ENCODE results near the gene PCDHB12. TPM values are rescaled to one million over a fixed set of nuclear protein-coding genes. Genes with fewer than 3 reads are reported as not detected.
A peak's percentile ranks its signal among the peaks of the same experiment; 100 is the strongest.
"Not testable (repeated sequence)": the region's sequence is repeated elsewhere in the genome, so short reads cannot be mapped to it uniquely, and the experiment has no call there.

PCDHB12 gene
- 6.6 TPM for total RNA-seq

- intact Hi-C loops (cut with DNase I), result no loop called here
- ATAC-seq, result no peak
Observed at GRCh38 chr5:141208478-141208877, at the start of gene PCDHB12. Gene PCDHB12 (plus strand): TSS chr5:141208719. CDS start chr5:141208908, 189 bp downstream.

GRCh38 chr5:141172381-141173204 is 35.9 kb upstream of the PCDHB12 start, which contains the start of gene PCDHB7:
Gene PCDHB7 (plus strand): TSS chr5:141172644. CDS start chr5:141172836, 192 bp downstream.
- ATAC-seq (no peak), DNase-seq (ENCODE audit: low spot score) (no peak)
- intact Hi-C loops (cut with DNase I), result no loop called here

More at GRCh38 chr5:141208478-141208877, at the start of gene PCDHB12:
- DNase-seq (ENCODE audit: low spot score), result no peak

DNA sequence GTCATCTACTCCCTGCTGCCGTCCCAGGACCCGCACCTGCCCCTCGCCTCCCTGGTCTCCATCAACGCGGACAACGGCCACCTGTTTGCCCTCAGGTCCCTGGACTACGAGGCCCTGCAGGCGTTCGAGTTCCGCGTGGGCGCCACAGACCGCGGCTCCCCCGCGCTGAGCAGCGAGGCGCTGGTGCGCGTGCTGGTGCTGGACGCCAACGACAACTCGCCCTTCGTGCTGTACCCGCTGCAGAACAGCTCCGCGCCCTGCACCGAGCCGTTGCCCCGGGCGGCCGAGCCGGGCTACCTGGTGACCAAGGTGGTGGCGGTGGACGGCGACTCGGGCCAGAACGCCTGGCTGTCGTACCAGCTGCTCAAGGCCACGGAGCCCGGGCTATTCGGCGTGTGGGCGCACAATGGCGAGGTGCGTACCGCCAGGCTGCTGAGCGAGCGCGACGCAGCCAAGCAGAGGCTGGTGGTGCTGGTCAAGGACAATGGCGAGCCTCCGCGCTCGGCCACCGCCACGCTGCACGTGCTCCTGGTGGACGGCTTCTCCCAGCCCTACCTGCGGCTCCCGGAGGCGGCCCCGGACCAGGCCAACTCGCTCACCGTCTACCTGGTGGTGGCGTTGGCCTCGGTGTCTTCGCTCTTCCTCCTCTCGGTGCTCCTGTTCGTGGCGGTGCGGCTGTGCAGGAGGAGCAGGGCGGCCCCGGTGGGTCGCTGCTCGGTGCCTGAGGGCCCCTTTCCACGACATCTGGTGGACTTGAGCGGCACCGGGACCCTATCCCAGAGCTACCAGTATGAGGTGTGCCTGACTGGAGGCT is 34.0 kb upstream of the PCDHB12 start:
- DNase-seq (ENCODE audit: low spot score); intact Hi-C loops (cut with DNase I); ATAC-seq: not testable (repeated sequence)

DNA sequence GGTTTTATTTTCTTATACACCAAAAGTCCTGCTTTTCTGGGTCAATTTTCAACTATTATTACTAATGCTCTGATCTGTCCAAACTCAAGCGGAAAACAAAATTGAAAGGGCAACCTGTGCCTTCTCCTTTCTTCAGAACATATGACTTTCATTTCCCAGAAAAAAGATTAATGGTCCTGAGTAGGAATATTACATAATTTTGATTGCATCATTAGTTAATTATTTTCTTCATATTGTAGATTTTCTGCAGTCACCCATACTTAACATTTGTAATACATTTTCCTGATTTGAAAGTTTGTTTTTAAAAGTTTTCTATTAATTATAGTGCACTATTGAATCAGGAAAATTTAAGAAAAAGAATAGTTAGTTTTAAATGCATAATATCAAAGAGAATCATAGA is 32.6 kb upstream of the PCDHB12 start:
- ATAC-seq (no peak), DNase-seq (ENCODE audit: low spot score) (no peak)
- intact Hi-C loops (cut with DNase I), result no loop called here

- intact Hi-C loops (cut with DNase I); DNase-seq (ENCODE audit: low spot score); ATAC-seq: not testable (repeated sequence)
Observed at GRCh38 chr5:141177577-141178191, 30.8 kb upstream of the PCDHB12 start, which contains the start of gene PCDHB8. Gene PCDHB8 (plus strand): TSS chr5:141177790. CDS start chr5:141178035, 245 bp downstream.

DNA sequence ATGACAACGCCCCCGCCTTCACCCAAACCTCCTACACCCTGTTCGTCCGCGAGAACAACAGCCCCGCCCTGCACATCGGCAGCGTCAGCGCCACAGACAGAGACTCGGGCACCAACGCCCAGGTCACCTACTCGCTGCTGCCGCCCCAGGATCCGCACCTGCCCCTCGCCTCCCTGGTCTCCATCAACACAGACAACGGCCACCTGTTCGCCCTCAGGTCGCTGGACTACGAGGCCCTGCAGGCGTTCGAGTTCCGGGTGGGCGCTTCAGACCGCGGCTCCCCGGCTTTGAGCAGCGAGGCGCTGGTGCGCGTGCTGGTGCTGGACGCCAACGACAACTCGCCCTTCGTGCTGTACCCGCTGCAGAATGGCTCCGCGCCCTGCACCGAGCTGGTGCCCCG is 29.1 kb upstream of the PCDHB12 start:
- ATAC-seq; intact Hi-C loops (cut with DNase I); DNase-seq (ENCODE audit: low spot score): not testable (repeated sequence)

GRCh38 chr5:141179876-141180275 is 28.6 kb upstream of the PCDHB12 start:
- intact Hi-C loops (cut with DNase I); DNase-seq (ENCODE audit: low spot score); ATAC-seq: not testable (repeated sequence)

DNA sequence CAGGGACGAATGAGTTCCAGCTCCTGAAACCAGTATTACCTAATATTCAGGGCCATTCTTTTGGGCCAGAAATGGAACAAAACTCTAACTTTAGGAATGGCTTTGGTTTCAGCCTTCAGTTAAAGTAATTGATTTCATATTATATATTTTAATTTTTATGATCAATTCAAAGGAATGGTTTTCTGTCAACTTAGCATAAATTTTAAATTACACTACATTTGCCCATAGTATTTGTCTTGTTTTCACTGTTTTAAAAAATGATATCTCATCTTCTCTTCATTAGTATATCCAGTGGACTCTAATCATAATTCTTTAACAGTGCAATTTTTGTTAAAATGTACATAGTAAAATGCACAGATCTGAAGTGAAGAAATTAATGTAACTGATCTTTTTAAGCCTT is 28.2 kb upstream of the PCDHB12 start:
- no peak for ATAC-seq
- intact Hi-C loops (cut with DNase I), result no loop called here
- no peak for DNase-seq (ENCODE audit: low spot score)

GRCh38 chr5:141182248-141182647 is 26.3 kb upstream of the PCDHB12 start, which contains the start of gene PCDHB16:
Gene PCDHB16 (plus strand): TSS chr5:141182387. CDS start chr5:141182560, 173 bp downstream.
- intact Hi-C loops (cut with DNase I), result no loop called here
- peak; percentile 77 for ATAC-seq
- peak; percentile 72 for DNase-seq (ENCODE audit: low spot score)

DNA sequence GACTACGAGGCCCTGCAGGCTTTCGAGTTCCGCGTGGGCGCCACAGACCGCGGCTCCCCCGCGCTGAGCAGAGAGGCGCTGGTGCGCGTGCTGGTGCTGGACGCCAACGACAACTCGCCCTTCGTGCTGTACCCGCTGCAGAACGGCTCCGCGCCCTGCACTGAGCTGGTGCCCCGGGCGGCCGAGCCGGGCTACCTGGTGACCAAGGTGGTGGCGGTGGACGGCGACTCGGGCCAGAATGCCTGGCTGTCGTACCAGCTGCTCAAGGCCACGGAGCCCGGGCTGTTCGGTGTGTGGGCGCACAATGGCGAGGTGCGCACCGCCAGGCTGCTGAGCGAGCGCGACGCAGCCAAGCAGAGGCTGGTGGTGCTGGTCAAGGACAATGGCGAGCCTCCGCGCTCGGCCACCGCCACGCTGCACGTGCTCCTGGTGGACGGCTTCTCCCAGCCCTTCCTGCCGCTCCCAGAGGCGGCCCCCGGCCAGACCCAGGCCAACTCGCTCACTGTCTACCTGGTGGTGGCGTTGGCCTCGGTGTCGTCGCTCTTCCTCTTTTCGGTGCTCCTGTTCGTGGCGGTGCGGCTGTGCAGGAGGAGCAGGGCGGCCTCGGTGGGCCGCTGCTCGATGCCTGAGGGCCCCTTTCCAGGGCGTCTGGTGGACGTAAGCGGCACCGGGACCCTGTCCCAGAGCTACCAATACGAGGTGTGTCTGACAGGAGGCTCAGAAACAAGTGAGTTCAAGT is 24.2 kb upstream of the PCDHB12 start:
- intact Hi-C loops (cut with DNase I); ATAC-seq: not testable (repeated sequence)

DNA sequence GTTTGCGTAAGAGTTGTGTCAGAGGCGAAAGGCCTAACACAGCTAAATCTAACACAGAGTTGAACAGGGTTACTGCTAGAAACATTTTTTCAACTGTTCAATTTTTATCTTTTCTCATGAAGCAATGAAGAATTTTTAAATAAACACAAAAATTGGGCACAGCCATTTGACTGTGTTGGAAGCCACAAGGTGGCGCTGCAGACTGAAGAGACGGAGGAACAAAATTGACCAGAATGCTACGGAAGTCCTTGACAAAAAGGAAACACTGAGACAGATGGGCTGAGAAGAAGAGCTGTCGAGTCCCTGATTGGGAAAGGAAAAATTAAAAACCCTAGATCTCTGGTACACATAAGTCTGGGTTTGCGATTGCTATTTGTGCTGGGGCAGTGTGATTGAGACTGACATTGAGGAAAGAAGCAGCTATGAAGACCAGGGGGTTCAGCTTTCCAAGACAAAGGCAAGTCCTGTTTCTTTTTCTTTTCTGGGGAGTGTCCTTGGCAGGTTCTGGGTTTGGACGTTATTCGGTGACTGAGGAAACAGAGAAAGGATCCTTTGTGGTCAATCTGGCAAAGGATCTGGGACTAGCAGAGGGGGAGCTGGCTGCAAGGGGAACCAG is 21.5 kb upstream of the PCDHB12 start, which contains the start of gene PCDHB9:
TSS of gene PCDHB9 (plus strand) at position 265 of the 616 bp plus-strand sequence. CDS start at position 423, 158 bp downstream.
- intact Hi-C loops (cut with DNase I), result no loop called here
- ATAC-seq (no peak), DNase-seq (ENCODE audit: low spot score) (no peak)

More for the DNA sequence above, 24.2 kb upstream of the PCDHB12 start:
- not testable (repeated sequence) for DNase-seq (ENCODE audit: low spot score)

DNA sequence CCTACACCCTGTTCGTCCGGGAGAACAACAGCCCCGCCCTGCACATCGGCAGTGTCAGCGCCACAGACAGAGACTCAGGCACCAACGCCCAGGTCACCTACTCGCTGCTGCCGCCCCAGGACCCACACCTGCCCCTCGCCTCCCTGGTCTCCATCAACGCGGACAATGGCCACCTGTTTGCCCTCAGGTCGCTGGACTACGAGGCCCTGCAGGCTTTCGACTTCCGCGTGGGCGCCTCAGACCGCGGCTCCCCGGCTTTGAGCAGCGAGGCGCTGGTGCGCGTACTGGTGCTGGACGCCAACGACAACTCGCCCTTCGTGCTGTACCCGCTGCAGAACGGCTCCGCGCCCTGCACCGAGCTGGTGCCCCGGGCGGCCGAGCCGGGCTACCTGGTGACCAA is 19.8 kb upstream of the PCDHB12 start:
- ATAC-seq; DNase-seq (ENCODE audit: low spot score); intact Hi-C loops (cut with DNase I): not testable (repeated sequence)

DNA sequence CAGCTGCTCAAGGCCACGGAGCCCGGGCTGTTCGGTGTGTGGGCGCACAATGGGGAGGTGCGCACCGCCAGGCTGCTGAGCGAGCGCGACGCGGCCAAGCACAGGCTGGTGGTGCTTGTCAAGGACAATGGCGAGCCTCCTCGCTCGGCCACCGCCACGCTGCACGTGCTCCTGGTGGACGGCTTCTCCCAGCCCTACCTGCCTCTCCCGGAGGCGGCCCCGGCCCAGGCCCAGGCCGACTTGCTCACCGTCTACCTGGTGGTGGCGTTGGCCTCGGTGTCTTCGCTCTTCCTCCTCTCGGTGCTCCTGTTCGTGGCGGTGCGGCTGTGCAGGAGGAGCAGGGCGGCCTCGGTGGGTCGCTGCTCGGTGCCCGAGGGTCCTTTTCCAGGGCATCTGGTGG is 19.4 kb upstream of the PCDHB12 start:
- DNase-seq (ENCODE audit: low spot score); ATAC-seq; intact Hi-C loops (cut with DNase I): not testable (repeated sequence)

GRCh38 chr5:141192110-141192725 is 16.3 kb upstream of the PCDHB12 start, which contains the start of gene PCDHB10:
Gene PCDHB10 (plus strand): TSS chr5:141192353. CDS start chr5:141192553, 200 bp downstream.
- no peak for DNase-seq (ENCODE audit: low spot score)
- intact Hi-C loops (cut with DNase I), result no loop called here
- no peak for ATAC-seq

GRCh38 chr5:141194332-141194731 is 14.2 kb upstream of the PCDHB12 start:
- DNase-seq (ENCODE audit: low spot score); ATAC-seq: not testable (repeated sequence)

GRCh38 chr5:141196363-141196762 is 12.2 kb upstream of the PCDHB12 start:
- ATAC-seq (no peak), DNase-seq (ENCODE audit: low spot score) (no peak)
- intact Hi-C loops (cut with DNase I), result no loop called here

More at GRCh38 chr5:141194332-141194731, 14.2 kb upstream of the PCDHB12 start:
- intact Hi-C loops (cut with DNase I), result not testable (repeated sequence)

All from sciatic nerve (tissue), 2 donors.